ENCODE measurements around the gene EBP. TPM values are rescaled to one million over a fixed set of nuclear protein-coding genes. Genes with fewer than 3 reads are reported as not detected.

Gene EBP
- total and polyA plus RNA-seq, 2 of the 8 experiments (the other 6 are each of a cell fraction or from before 2014, with no cell fraction given), result 143 to 286 TPM

DNA sequence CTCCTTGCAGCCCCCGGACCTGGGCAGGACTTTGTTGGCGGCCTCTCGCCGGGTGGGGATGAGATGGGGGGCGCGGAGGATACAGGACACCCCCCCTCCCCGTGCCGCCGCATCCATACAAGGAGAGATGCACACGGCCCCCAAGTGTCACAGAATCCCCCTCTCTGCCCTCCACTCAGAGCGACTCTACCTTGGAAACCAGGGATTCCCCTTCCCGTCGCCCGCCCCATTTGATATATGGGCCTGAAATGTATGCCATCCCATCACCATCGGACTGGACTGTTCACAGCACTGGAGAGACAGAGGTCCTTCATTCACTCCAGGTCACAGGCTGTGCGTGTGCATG lies 12.4 kb upstream of the EBP start (continued):
- TF ChIP-seq, protein P1, sequence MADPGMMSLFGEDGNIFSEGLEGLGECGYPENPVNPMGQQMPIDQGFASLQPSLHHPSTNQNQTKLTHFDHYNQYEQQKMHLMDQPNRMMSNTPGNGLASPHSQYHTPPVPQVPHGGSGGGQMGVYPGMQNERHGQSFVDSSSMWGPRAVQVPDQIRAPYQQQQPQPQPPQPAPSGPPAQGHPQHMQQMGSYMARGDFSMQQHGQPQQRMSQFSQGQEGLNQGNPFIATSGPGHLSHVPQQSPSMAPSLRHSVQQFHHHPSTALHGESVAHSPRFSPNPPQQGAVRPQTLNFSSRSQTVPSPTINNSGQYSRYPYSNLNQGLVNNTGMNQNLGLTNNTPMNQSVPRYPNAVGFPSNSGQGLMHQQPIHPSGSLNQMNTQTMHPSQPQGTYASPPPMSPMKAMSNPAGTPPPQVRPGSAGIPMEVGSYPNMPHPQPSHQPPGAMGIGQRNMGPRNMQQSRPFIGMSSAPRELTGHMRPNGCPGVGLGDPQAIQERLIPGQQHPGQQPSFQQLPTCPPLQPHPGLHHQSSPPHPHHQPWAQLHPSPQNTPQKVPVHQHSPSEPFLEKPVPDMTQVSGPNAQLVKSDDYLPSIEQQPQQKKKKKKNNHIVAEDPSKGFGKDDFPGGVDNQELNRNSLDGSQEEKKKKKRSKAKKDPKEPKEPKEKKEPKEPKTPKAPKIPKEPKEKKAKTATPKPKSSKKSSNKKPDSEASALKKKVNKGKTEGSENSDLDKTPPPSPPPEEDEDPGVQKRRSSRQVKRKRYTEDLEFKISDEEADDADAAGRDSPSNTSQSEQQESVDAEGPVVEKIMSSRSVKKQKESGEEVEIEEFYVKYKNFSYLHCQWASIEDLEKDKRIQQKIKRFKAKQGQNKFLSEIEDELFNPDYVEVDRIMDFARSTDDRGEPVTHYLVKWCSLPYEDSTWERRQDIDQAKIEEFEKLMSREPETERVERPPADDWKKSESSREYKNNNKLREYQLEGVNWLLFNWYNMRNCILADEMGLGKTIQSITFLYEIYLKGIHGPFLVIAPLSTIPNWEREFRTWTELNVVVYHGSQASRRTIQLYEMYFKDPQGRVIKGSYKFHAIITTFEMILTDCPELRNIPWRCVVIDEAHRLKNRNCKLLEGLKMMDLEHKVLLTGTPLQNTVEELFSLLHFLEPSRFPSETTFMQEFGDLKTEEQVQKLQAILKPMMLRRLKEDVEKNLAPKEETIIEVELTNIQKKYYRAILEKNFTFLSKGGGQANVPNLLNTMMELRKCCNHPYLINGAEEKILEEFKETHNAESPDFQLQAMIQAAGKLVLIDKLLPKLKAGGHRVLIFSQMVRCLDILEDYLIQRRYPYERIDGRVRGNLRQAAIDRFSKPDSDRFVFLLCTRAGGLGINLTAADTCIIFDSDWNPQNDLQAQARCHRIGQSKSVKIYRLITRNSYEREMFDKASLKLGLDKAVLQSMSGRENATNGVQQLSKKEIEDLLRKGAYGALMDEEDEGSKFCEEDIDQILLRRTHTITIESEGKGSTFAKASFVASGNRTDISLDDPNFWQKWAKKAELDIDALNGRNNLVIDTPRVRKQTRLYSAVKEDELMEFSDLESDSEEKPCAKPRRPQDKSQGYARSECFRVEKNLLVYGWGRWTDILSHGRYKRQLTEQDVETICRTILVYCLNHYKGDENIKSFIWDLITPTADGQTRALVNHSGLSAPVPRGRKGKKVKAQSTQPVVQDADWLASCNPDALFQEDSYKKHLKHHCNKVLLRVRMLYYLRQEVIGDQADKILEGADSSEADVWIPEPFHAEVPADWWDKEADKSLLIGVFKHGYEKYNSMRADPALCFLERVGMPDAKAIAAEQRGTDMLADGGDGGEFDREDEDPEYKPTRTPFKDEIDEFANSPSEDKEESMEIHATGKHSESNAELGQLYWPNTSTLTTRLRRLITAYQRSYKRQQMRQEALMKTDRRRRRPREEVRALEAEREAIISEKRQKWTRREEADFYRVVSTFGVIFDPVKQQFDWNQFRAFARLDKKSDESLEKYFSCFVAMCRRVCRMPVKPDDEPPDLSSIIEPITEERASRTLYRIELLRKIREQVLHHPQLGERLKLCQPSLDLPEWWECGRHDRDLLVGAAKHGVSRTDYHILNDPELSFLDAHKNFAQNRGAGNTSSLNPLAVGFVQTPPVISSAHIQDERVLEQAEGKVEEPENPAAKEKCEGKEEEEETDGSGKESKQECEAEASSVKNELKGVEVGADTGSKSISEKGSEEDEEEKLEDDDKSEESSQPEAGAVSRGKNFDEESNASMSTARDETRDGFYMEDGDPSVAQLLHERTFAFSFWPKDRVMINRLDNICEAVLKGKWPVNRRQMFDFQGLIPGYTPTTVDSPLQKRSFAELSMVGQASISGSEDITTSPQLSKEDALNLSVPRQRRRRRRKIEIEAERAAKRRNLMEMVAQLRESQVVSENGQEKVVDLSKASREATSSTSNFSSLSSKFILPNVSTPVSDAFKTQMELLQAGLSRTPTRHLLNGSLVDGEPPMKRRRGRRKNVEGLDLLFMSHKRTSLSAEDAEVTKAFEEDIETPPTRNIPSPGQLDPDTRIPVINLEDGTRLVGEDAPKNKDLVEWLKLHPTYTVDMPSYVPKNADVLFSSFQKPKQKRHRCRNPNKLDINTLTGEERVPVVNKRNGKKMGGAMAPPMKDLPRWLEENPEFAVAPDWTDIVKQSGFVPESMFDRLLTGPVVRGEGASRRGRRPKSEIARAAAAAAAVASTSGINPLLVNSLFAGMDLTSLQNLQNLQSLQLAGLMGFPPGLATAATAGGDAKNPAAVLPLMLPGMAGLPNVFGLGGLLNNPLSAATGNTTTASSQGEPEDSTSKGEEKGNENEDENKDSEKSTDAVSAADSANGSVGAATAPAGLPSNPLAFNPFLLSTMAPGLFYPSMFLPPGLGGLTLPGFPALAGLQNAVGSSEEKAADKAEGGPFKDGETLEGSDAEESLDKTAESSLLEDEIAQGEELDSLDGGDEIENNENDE (IDR thresholded peaks at IDR 0.05; ENCODE audit: insufficient replicate concordance, low read length), result no peak
- TF ChIP-seq, protein P2, sequence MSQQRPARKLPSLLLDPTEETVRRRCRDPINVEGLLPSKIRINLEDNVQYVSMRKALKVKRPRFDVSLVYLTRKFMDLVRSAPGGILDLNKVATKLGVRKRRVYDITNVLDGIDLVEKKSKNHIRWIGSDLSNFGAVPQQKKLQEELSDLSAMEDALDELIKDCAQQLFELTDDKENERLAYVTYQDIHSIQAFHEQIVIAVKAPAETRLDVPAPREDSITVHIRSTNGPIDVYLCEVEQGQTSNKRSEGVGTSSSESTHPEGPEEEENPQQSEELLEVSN (IDR thresholded peaks at IDR 0.05), result no peak
- TF ChIP-seq GABPA (IDR thresholded peaks at IDR 0.05; ENCODE audit: borderline replicate concordance, insufficient read depth, low read length) (no peak), TCF12 (IDR thresholded peaks at IDR 0.05; ENCODE audit: low read depth, low read length) (no peak), CHD1 (IDR thresholded peaks at IDR 0.05; ENCODE audit: low read depth, low read length) (no peak), TBP (IDR thresholded peaks at IDR 0.05; ENCODE audit: low read depth, low read length) (no peak), RXRA (IDR thresholded peaks at IDR 0.05; ENCODE audit: insufficient read depth, low read depth, low read length) (no peak), HDAC2 (IDR thresholded peaks at IDR 0.05; ENCODE audit: borderline replicate concordance in 1 of 2, low read depth in 2 of 2, low read length in 2 of 2) (no peak), POLR2A (IDR thresholded peaks at IDR 0.05; ENCODE audit: control extremely low read depth in 1 of 2, low read depth in 2 of 2, low read length in 2 of 2) (no peak)
